Endothelial cell of umbilical vein (primary cell): ENCODE results near the gene NSD1. TPM values are rescaled to one million over a fixed set of nuclear protein-coding genes. Genes with fewer than 3 reads are reported as not detected.

Source experiments
- BruUV-seq: library from RNA; stranded (reverse); fragments of 400-500 nt; replicated peaks from 2 replicates; lab custom pipeline; 2021; lab: Mats Ljungman, UMichigan
- CTCF ChIA-PET: fragments of 300-600, 350-600 bp; sonication (Branson Sonifier 250); formaldehyde crosslinking; loops from one replicate; lab custom pipeline; 2021; ENCODE audit warnings: antibody characterized with exemption, inconsistent platforms; lab: Charles Lee
- POLR2A ChIA-PET: fragments of 300-600, 350-600 bp; sonication (Branson Sonifier 250); formaldehyde crosslinking; loops from one replicate; lab custom pipeline; 2021; ENCODE audit warnings: antibody characterized with exemption, inconsistent platforms; lab: Charles Lee
- DNase-seq: peaks from one replicate; pipeline ENCODE4 v3.0.0-alpha.2; 2011; ENCODE audit warnings: low read depth, low spot score
- FAIRE-seq: peaks from 2 replicates; lab custom pipeline; 2011; peaks lifted over from hg19 to GRCh38; lab: Jason Lieb, UNC
- H2AFZ ChIP-seq: 2 replicates; pipeline ENCODE4 v1.6.0; 2012; ENCODE audit warnings: low read depth, low read length, control low read depth, inconsistent platforms
- H3K27ac ChIP-seq: 2 replicates; pipeline ENCODE4 v1.5.1; 2011; ENCODE audit warnings: low read depth, mild to moderate bottlenecking, control low read depth, low read length, moderate library complexity; ENCODE audit not compliant: insufficient read depth
- H3K27me3 ChIP-seq, 2 experiments: 2 replicates each; pipeline versions ENCODE4 v1.6.0 to v1.6.1; 2011; ENCODE audit warnings: low read length in 2 of 2, mixed read lengths in 1 of 2; ENCODE audit not compliant: control insufficient read depth in 2 of 2, insufficient read depth in 2 of 2
- H3K36me3 ChIP-seq, 2 experiments: 2 replicates in 1 of 2; 3 replicates in 1 of 2; pipeline ENCODE4 v1.5.1; 2011; ENCODE audit warnings: low read length in 2 of 2, mild to moderate bottlenecking in 1 of 2, moderate library complexity in 1 of 2; ENCODE audit not compliant: control insufficient read depth in 2 of 2, insufficient read depth in 2 of 2; ENCODE audit errors: extremely low read depth in 1 of 2
- H3K4me1 ChIP-seq: 3 replicates; pipeline ENCODE4 v1.5.1; 2011; ENCODE audit warnings: mild to moderate bottlenecking, low read length; ENCODE audit not compliant: control insufficient read depth, insufficient read depth; ENCODE audit errors: extremely low read depth
- H3K4me2 ChIP-seq: 2 replicates; pipeline ENCODE4 v1.6.1; 2011; ENCODE audit warnings: low read length, control low read depth, mixed read lengths; ENCODE audit not compliant: insufficient read depth
- H3K4me3 ChIP-seq, 3 experiments: fragments of 200-600 bp in 1 of 3; sonication (generic), shearing (Covaris generic) in 1 of 3; replicated peaks in 1 of 3; 2 replicates each; pipeline ENCODE4 v1.5.1; 2011 to 2016; ENCODE audit warnings: control low read depth in 3 of 3, low read length in 3 of 3, mild to moderate bottlenecking in 2 of 3, inconsistent platforms in 1 of 3, low read depth in 1 of 3, moderate library complexity in 1 of 3; ENCODE audit not compliant: insufficient read depth in 1 of 3
- H3K79me2 ChIP-seq: 2 replicates; pipeline ENCODE4 v1.6.0; 2012; ENCODE audit warnings: low read length, inconsistent platforms; ENCODE audit not compliant: control insufficient read depth, insufficient read depth
- H3K9ac ChIP-seq: replicated peaks from 2 replicates; pipeline ENCODE3; 2011; ENCODE audit warnings: low read length, control low read depth; ENCODE audit not compliant: insufficient read depth; ENCODE audit errors: extremely low read depth
- H3K9me1 ChIP-seq: replicated peaks from 3 replicates; pipeline ENCODE4 v1.6.0; 2011; ENCODE audit warnings: mild to moderate bottlenecking, low read length; ENCODE audit not compliant: control insufficient read depth, insufficient read depth; ENCODE audit errors: extremely low read depth
- H3K9me3 ChIP-seq: replicated peaks from 2 replicates; pipeline ENCODE4 v1.5.1; 2012; ENCODE audit warnings: low read length, inconsistent platforms; ENCODE audit not compliant: control insufficient read depth, insufficient read depth
- H4K20me1 ChIP-seq: replicated peaks from 2 replicates; pipeline ENCODE3; 2011; ENCODE audit warnings: mild to moderate bottlenecking, low read length; ENCODE audit not compliant: control insufficient read depth, insufficient read depth; ENCODE audit errors: extremely low read depth
- EZH2 ChIP-seq: IDR thresholded peaks from 2 replicates; pipeline ENCODE4 v1.6.1; 2012; ENCODE audit warnings: borderline replicate concordance, low read depth, mild to moderate bottlenecking, moderate library complexity, low read length, inconsistent platforms; ENCODE audit not compliant: severe bottlenecking
- FOS ChIP-seq: IDR thresholded peaks from 2 replicates; pipeline ENCODE4 v1.6.1; 2011; ENCODE audit warnings: mild to moderate bottlenecking, low read length, moderate library complexity, borderline replicate concordance; ENCODE audit not compliant: insufficient read depth
- GATA2 ChIP-seq: IDR thresholded peaks from 2 replicates; pipeline ENCODE4 v1.7.0; 2011; ENCODE audit warnings: low read depth, mild to moderate bottlenecking, moderate library complexity, mixed read lengths, low read length; ENCODE audit not compliant: insufficient read length, insufficient read depth
- JUN ChIP-seq: IDR thresholded peaks from 2 replicates; pipeline ENCODE4 v1.6.1; 2011; ENCODE audit warnings: borderline replicate concordance, low read depth; ENCODE audit not compliant: insufficient read length, insufficient read depth
- MYC ChIP-seq: IDR thresholded peaks from one replicate; pipeline ENCODE4 v1.6.1; 2011; ENCODE audit warnings: mild to moderate bottlenecking, low read depth, low read length
- POLR2A ChIP-seq: IDR thresholded peaks from 2 replicates; pipeline ENCODE4 v1.6.1; 2012; ENCODE audit warnings: low read depth, mild to moderate bottlenecking, control low read depth, low read length
- POLR2AphosphoS5 ChIP-seq: IDR thresholded peaks from 2 replicates; pipeline ENCODE4 v1.6.1; 2012; ENCODE audit warnings: low read depth, mild to moderate bottlenecking, control low read depth, low read length, moderate library complexity; ENCODE audit not compliant: insufficient read depth
- dilution Hi-C: fragments of 300-500 bp; cut with MboI; formaldehyde crosslinking; loops from one replicate; pipeline ENCODE4 v1.15.0; 2019; ENCODE audit warnings: low sequenced_read_pairs; ENCODE audit not compliant: extremely low pct_ligation_motif_present
- intact Hi-C: fragments of 100-400 bp; cut with micrococcal nuclease; formaldehyde crosslinking; loops from one replicate; pipeline ENCODE4 v1.10.0; 2022
- polyA plus RNA-seq, 4 experiments: library from polyadenylated mRNA; depleted of rRNA in 3 of 4; stranded (reverse) in 3 of 4; unstranded in 1 of 4; fragments of >200 nt; gene quantifications; 2 replicates each; pipeline versions ENCODE4 v1.2.1 to v1.2.3, GENCODE V29; 2011 to 2012; ENCODE audit warnings: missing spikeins in 1 of 4
- total RNA-seq: library from RNA; stranded (reverse); gene quantifications from 2 replicates; pipeline ENCODE4 v1.2.3, GENCODE V29; 2021
- TF ChIP-seq, protein P1 (sequence below): IDR thresholded peaks from 2 replicates; pipeline ENCODE4 v1.6.1; 2011; ENCODE audit not compliant: insufficient read depth, insufficient read length
- TF ChIP-seq, protein P2 (sequence below), 2 donors: IDR thresholded peaks; 1 replicate in 1 of 2; 2 replicates in 1 of 2; pipeline ENCODE4 v1.5.1; 2011; ENCODE audit warnings: low read length in 2 of 2, mild to moderate bottlenecking in 2 of 2, moderate library complexity in 2 of 2, control low read depth in 1 of 2, inconsistent platforms in 1 of 2, low read depth in 1 of 2; ENCODE audit not compliant: insufficient read depth in 1 of 2; ENCODE audit errors: extremely low read depth in 1 of 2

Gene NSD1
- total and polyA plus RNA-seq, 2 donors (not counting 3 experiments of a cell fraction or from before 2014, with no cell fraction given): 14.4 to 90.4 TPM

DNA sequence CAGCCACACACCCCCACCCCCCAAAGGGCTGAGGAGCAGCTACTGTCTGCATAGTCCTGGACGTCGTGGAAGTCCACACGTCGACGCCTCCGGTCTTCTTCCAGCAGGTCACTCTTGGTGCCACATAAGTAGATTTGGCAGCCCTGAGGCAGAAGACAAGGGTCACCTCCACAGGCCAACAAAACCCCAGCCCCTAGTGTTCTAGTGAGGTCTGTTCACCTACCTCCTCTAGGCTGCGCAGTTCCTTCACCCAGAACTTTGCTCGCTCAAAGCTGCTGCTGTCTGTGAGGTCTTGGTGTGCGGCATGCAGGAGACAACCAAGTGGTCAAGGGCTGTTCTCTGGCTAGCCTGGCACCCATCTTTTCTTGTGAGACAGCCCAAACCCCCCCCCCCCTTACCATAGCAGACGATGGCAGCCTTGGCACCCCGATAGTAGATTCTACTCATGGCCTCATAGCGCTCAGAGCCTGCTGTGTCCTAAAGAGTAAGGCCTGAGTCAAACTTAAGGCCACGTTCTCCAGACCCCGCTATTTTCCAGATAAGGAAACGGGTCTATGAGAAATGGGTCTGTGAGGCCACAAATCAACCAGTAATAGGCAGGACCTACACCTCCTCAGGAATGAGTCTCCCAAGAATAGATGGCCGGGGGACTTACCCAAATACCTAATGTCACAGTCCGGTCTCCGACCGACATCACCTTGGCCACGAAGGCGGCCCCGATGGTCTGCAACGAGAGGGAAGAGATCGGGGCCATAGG lies 169.0 kb downstream of the NSD1 start:
- intact Hi-C loops: loop anchor here (1.0 to 5.0 kb wide), 2 partner anchors 10 to 170 kb away; partner anchors contain the start of gene NSD1
- peaks cover 36% of the 10 kb centered on the region for H3K79me2 ChIP-seq
- H3K27me3 ChIP-seq: no peaks in the 10 kb centered on the region
- BruUV-seq: TSS peak; percentile 19
- peaks cover 0 to 21% of the 10 kb centered on the region in 2 experiments for H3K36me3 ChIP-seq
- no peaks in the 10 kb centered on the region for H4K20me1 ChIP-seq
- DNase-seq (no peak), FAIRE-seq (no peak)
- peak overlapping the region; percentile 58 to 87 (median 80) for H3K4me3 ChIP-seq
- peak overlapping the region; percentile 85 for H3K9ac ChIP-seq
- H3K9me3 ChIP-seq: no peaks in the 10 kb centered on the region
- POLR2A ChIA-PET: no interaction called here
- H3K4me1 ChIP-seq: peaks cover 35% of the 10 kb centered on the region
- H3K4me2 ChIP-seq: peak overlapping the region; percentile 65
- H3K9me1 ChIP-seq: no peaks in the 10 kb centered on the region
- CTCF ChIA-PET: interaction anchor here (0.9 to 4.8 kb wide), 4 partner anchors 7 to 191 kb away, joined by 3 to 30 read pairs (median 5); no protein-coding TSS in a partner anchor
- dilution Hi-C loops: no loop called here
- H2AFZ ChIP-seq: no peak overlapping the region
- no peak overlapping the region for H3K27ac ChIP-seq
- TF ChIP-seq POLR2A: no peak
- no peak for TF ChIP-seq JUN
- no peak for TF ChIP-seq GATA2
- no peak for TF ChIP-seq MYC
- TF ChIP-seq EZH2: no peak
- TF ChIP-seq, protein P1, sequence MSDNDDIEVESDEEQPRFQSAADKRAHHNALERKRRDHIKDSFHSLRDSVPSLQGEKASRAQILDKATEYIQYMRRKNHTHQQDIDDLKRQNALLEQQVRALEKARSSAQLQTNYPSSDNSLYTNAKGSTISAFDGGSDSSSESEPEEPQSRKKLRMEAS: no peak
- TF ChIP-seq, protein P2, sequence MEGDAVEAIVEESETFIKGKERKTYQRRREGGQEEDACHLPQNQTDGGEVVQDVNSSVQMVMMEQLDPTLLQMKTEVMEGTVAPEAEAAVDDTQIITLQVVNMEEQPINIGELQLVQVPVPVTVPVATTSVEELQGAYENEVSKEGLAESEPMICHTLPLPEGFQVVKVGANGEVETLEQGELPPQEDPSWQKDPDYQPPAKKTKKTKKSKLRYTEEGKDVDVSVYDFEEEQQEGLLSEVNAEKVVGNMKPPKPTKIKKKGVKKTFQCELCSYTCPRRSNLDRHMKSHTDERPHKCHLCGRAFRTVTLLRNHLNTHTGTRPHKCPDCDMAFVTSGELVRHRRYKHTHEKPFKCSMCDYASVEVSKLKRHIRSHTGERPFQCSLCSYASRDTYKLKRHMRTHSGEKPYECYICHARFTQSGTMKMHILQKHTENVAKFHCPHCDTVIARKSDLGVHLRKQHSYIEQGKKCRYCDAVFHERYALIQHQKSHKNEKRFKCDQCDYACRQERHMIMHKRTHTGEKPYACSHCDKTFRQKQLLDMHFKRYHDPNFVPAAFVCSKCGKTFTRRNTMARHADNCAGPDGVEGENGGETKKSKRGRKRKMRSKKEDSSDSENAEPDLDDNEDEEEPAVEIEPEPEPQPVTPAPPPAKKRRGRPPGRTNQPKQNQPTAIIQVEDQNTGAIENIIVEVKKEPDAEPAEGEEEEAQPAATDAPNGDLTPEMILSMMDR (IDR thresholded peaks at IDR 0.05; ENCODE audit: extremely low read depth in 1 of 2, insufficient read depth in 1 of 2, low read depth in 1 of 2, low read length in 2 of 2): no peak
- TF ChIP-seq POLR2AphosphoS5: no peak
- no peak for TF ChIP-seq FOS
